Bronchial epithelial cell (primary cell): ENCODE measurements around the gene CEACAM6. TPM values are rescaled to one million over a fixed set of nuclear protein-coding genes. Genes with fewer than 3 reads are reported as not detected.

Experiments used
- DNase-seq: peaks from one replicate; pipeline ENCODE4 v3.0.0-alpha.2; 2010; ENCODE audit warnings: low read depth
- FAIRE-seq: peaks from 2 replicates; lab custom pipeline; 2011; peaks lifted over from hg19 to GRCh38; lab: Jason Lieb, UNC
- H3K27me3 ChIP-seq: 2 replicates; pipeline ENCODE4 v1.5.1; 2011; ENCODE audit warnings: low read length; ENCODE audit not compliant: control insufficient read depth, insufficient read depth
- H3K36me3 ChIP-seq: 2 replicates; pipeline ENCODE4 v1.5.1; 2011; ENCODE audit warnings: low read length; ENCODE audit not compliant: control insufficient read depth, insufficient read depth
- H3K4me3 ChIP-seq: 2 replicates; pipeline ENCODE4 v1.5.1; 2011; ENCODE audit warnings: mild to moderate bottlenecking, low read depth, low read length, control low read depth
- total RNA-seq: library from RNA; depleted of rRNA; stranded (reverse); fragments of >200 nt; gene quantifications from 2 replicates; pipeline ENCODE4 v1.2.1, GENCODE V29; 2014
- TF ChIP-seq, protein P1 (sequence below): IDR thresholded peaks from 2 replicates; pipeline ENCODE4 v1.5.1; 2011; ENCODE audit warnings: mild to moderate bottlenecking, moderate library complexity, low read length, control low read depth, inconsistent platforms; ENCODE audit not compliant: insufficient read depth, severe bottlenecking

CEACAM6 gene
- total RNA-seq, 1 donor from 2014 or later = 13.7 TPM

DNA sequence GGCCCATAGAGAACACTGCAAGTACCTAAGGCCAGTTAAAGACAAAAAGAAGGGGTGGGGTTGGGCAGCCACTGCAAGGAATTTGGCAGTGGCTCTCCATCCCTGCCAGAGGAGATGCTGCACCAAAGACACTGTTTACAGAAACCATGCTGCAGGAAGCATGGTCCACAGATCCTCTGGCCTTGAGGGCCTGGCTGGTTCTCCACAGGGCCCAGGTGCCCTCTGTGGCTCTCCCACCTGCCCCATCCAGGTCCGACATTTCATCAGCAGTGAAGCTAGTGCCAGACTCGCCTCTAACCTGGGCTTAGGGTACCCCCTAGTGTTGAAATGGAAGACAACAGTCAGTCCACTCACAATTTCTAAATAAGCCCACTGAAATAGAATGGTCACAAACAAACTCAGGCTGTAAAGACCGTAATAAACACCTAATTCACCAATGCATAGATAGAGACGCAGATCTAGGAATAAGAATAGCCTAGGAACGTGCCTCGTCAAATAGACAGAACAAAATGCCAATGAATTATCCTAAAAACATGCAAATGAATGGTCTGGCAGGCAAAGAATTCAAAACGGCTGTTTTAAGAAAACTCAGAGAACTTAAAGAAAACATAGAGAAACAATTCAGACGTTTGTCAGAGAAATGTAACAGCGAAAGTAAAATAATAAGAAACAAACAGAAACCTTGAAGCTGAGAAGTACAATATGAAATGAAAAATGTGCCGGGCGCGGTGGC is 65.8 kb downstream of the CEACAM6 start:
- FAIRE-seq (no peak), DNase-seq (peak; percentile 62)
- Histone ChIP-seq H3K36me3 (no peaks in the 10 kb centered on the region), H3K4me3 (no peak overlapping the region), H3K27me3 (no peaks in the 10 kb centered on the region)
- TF ChIP-seq, protein P1, sequence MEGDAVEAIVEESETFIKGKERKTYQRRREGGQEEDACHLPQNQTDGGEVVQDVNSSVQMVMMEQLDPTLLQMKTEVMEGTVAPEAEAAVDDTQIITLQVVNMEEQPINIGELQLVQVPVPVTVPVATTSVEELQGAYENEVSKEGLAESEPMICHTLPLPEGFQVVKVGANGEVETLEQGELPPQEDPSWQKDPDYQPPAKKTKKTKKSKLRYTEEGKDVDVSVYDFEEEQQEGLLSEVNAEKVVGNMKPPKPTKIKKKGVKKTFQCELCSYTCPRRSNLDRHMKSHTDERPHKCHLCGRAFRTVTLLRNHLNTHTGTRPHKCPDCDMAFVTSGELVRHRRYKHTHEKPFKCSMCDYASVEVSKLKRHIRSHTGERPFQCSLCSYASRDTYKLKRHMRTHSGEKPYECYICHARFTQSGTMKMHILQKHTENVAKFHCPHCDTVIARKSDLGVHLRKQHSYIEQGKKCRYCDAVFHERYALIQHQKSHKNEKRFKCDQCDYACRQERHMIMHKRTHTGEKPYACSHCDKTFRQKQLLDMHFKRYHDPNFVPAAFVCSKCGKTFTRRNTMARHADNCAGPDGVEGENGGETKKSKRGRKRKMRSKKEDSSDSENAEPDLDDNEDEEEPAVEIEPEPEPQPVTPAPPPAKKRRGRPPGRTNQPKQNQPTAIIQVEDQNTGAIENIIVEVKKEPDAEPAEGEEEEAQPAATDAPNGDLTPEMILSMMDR = peak; percentile 79

Other genes starting within 250 kb of the CEACAM6 start
- not detected in 2 replicates for gene CEACAM21, start 179.4 kb upstream of the CEACAM6 start, total RNA-seq
- gene CEACAM4, start 128.5 kb upstream of the CEACAM6 start, total RNA-seq = not detected in 2 replicates
- 0.79 and 7.3 TPM in 2 replicates for gene CEACAM7, start 67.3 kb upstream of the CEACAM6 start, total RNA-seq
- 11.6 and 40.6 TPM in 2 replicates for gene CEACAM5, start 46.9 kb upstream of the CEACAM6 start, total RNA-seq
- 0.26 TPM in 1 of 2 replicates, not detected in the other for gene CEACAM3, start 41.1 kb downstream of the CEACAM6 start, total RNA-seq
- not detected in 2 replicates for gene LYPD4, start 89.2 kb downstream of the CEACAM6 start, total RNA-seq
- not detected in 2 replicates for gene DMRTC2, start 89.5 kb downstream of the CEACAM6 start, total RNA-seq
- gene RPS19, start 104.7 kb downstream of the CEACAM6 start, total RNA-seq = 2,069 and 2,277 TPM in 2 replicates
- gene CD79A, start 121.7 kb downstream of the CEACAM6 start, total RNA-seq = not detected in 2 replicates
- 19.2 and 25.0 TPM in 2 replicates for gene ARHGEF1, start 127.7 kb downstream of the CEACAM6 start, total RNA-seq
- under 0.01 TPM in 2 replicates for gene ERFL, start 172.9 kb downstream of the CEACAM6 start, total RNA-seq
- gene RABAC1, start 203.8 kb downstream of the CEACAM6 start, total RNA-seq = 96.6 and 98.4 TPM in 2 replicates
- gene ATP1A3, start 238.7 kb downstream of the CEACAM6 start, total RNA-seq = 0.13 TPM in 1 of 2 replicates, not detected in the other